Neural progenitor cell (in vitro differentiated cells): ENCODE data around the gene ZNF280A. TPM values are rescaled to one million over a fixed set of nuclear protein-coding genes. Genes with fewer than 3 reads are reported as not detected.

ENCODE experiments used
- DNase-seq: peaks from one replicate; pipeline ENCODE4 v3.0.0-alpha.2; 2016; ENCODE audit warnings: low spot score
- H2AFZ ChIP-seq: fragments of 200-600 bp; sonication (generic); replicated peaks from 2 replicates; pipeline ENCODE4 v1.6.1; 2016; ENCODE audit warnings: antibody characterized with exemption
- H3F3A ChIP-seq: fragments of 200-600 bp; sonication (generic); 2 replicates; pipeline ENCODE4 v1.6.1; 2016; ENCODE audit warnings: antibody characterized with exemption, low read depth
- H3K27ac ChIP-seq: fragments of 200-600 bp; sonication (generic); 2 replicates; pipeline ENCODE4 v1.5.1; 2016; ENCODE audit warnings: mild to moderate bottlenecking
- H3K27me3 ChIP-seq: fragments of 200-600 bp; sonication (generic); 2 replicates; pipeline ENCODE4 v1.6.1; 2016; ENCODE audit warnings: mild to moderate bottlenecking, moderate library complexity
- H3K36me3 ChIP-seq: fragments of 200-600 bp; sonication (generic); 2 replicates; pipeline ENCODE4 v1.5.1; 2016
- H3K4me1 ChIP-seq: fragments of 200-600 bp; sonication (generic); 2 replicates; pipeline ENCODE4 v1.6.1; 2016; ENCODE audit warnings: mixed run types
- H3K4me2 ChIP-seq: fragments of 200-600 bp; sonication (generic); 2 replicates; pipeline ENCODE4 v1.6.1; 2016
- H3K4me3 ChIP-seq: fragments of 200-600 bp; sonication (generic); 2 replicates; pipeline ENCODE4 v1.5.1; 2016
- H3K79me2 ChIP-seq: fragments of 200-600 bp; sonication (generic); 2 replicates; pipeline ENCODE4 v1.6.1; 2016; ENCODE audit warnings: low read depth
- H3K9ac ChIP-seq: fragments of 200-600 bp; sonication (generic); 2 replicates; pipeline ENCODE4 v1.6.1; 2016
- H3K9me3 ChIP-seq: fragments of 200-600 bp; sonication (generic); 2 replicates; pipeline ENCODE4 v1.5.1; 2016; ENCODE audit warnings: low read depth
- H4K20me1 ChIP-seq: fragments of 200-600 bp; sonication (generic); 2 replicates; pipeline ENCODE4 v1.6.1; 2016; ENCODE audit warnings: low read depth
- H3K27ac Mint-ChIP-seq: 3 replicates; pipeline ENCODE4 v1.8.0; 2021; ENCODE audit warnings: mixed read lengths
- H3K27me3 Mint-ChIP-seq: 2 replicates; pipeline ENCODE4 v1.8.0; 2022; ENCODE audit warnings: low read depth, mild to moderate bottlenecking, inconsistent platforms, moderate library complexity, mixed read lengths; ENCODE audit not compliant: insufficient read depth
- H3K36me3 Mint-ChIP-seq: 3 replicates; pipeline ENCODE4 v1.8.0; 2021; ENCODE audit warnings: mixed read lengths
- H3K4me1 Mint-ChIP-seq: 3 replicates; pipeline ENCODE4 v1.8.0; 2021; ENCODE audit warnings: mixed read lengths
- H3K4me3 Mint-ChIP-seq: 3 replicates; pipeline ENCODE4 v1.8.0; 2021; ENCODE audit warnings: mild to moderate bottlenecking, moderate library complexity, mixed read lengths
- H3K9me3 Mint-ChIP-seq: 3 replicates; pipeline ENCODE4 v1.8.0; 2020; ENCODE audit warnings: mixed read lengths
- CTCF ChIP-seq: fragments of 200-600 bp; sonication (generic); IDR thresholded peaks from 2 replicates; pipeline ENCODE4 v1.5.1; 2017; ENCODE audit warnings: antibody characterized with exemption, mild to moderate bottlenecking
- EZH2 ChIP-seq: fragments of 200-600 bp; sonication (generic); IDR thresholded peaks from 2 replicates; pipeline ENCODE4 v1.6.1; 2017; ENCODE audit warnings: antibody characterized with exemption, mild to moderate bottlenecking, moderate library complexity
- EZH2phosphoT487 ChIP-seq: fragments of 200-600 bp; sonication (generic); IDR thresholded peaks from 2 replicates; pipeline ENCODE4 v1.6.1; 2017; ENCODE audit warnings: antibody characterized with exemption
- total RNA-seq: library from RNA; depleted of rRNA; stranded (reverse); fragments of >200 nt; gene quantifications from 2 replicates; pipeline ENCODE4 v1.2.3, GENCODE V29; 2015; ENCODE audit warnings: low replicate concordance

ZNF280A gene
- total RNA-seq, 1 donor from 2014 or later = 3.7 TPM

GRCh38 chr22:22528780-22529179 is 8.7 kb upstream of the ZNF280A start:
- H3K9me3 ChIP-seq = no peaks in the 10 kb centered on the region
- H3K4me3 Mint-ChIP-seq = no peak overlapping the region
- H3K4me1 Mint-ChIP-seq = peaks cover 2% of the 10 kb centered on the region
- no peaks in the 10 kb centered on the region for H3K36me3 Mint-ChIP-seq
- no peaks in the 10 kb centered on the region for H3K27me3 Mint-ChIP-seq
- TF ChIP-seq EZH2 = no peak
- no peak for TF ChIP-seq CTCF
- no peak for TF ChIP-seq EZH2phosphoT487
- H3K27me3 ChIP-seq = peaks cover 55% of the 10 kb centered on the region
- no peaks in the 10 kb centered on the region for H3K79me2 ChIP-seq
- H3K36me3 ChIP-seq = no peaks in the 10 kb centered on the region
- no peaks in the 10 kb centered on the region for H3F3A ChIP-seq
- no peak overlapping the region for H3K27ac ChIP-seq
- H3K9ac ChIP-seq = no peak overlapping the region
- H3K4me2 ChIP-seq = no peak overlapping the region
- H3K27ac Mint-ChIP-seq = no peak overlapping the region
- H4K20me1 ChIP-seq = no peaks in the 10 kb centered on the region
- H2AFZ ChIP-seq = no peak overlapping the region
- H3K4me3 ChIP-seq = no peak overlapping the region
- H3K4me1 ChIP-seq = no peaks in the 10 kb centered on the region
- no peaks in the 10 kb centered on the region for H3K9me3 Mint-ChIP-seq
- DNase-seq = no peak

- Histone ChIP-seq H3K4me2 (no peak overlapping the region), H3K9me3 (no peaks in the 10 kb centered on the region), H3K4me1 (no peaks in the 10 kb centered on the region), H3K27me3 (peaks cover 54% of the 10 kb centered on the region), H3K4me3 (no peak overlapping the region), H3F3A (no peaks in the 10 kb centered on the region), H3K79me2 (no peaks in the 10 kb centered on the region), H3K9ac (no peak overlapping the region), H2AFZ (no peak overlapping the region), H3K36me3 (no peaks in the 10 kb centered on the region), H3K27ac (no peak overlapping the region), H4K20me1 (no peaks in the 10 kb centered on the region)
- no peak overlapping the region for H3K27ac Mint-ChIP-seq
- H3K9me3 Mint-ChIP-seq = no peaks in the 10 kb centered on the region
- no peak for DNase-seq
- H3K4me3 Mint-ChIP-seq = no peak overlapping the region
- peaks cover 2% of the 10 kb centered on the region for H3K4me1 Mint-ChIP-seq
- no peaks in the 10 kb centered on the region for H3K27me3 Mint-ChIP-seq
- TF ChIP-seq EZH2 (no peak), CTCF (no peak), EZH2phosphoT487 (no peak)
- no peaks in the 10 kb centered on the region for H3K36me3 Mint-ChIP-seq
These were observed 7.2 kb upstream of the ZNF280A start for GRCh38 chr22:22527312-22527711.

DNA sequence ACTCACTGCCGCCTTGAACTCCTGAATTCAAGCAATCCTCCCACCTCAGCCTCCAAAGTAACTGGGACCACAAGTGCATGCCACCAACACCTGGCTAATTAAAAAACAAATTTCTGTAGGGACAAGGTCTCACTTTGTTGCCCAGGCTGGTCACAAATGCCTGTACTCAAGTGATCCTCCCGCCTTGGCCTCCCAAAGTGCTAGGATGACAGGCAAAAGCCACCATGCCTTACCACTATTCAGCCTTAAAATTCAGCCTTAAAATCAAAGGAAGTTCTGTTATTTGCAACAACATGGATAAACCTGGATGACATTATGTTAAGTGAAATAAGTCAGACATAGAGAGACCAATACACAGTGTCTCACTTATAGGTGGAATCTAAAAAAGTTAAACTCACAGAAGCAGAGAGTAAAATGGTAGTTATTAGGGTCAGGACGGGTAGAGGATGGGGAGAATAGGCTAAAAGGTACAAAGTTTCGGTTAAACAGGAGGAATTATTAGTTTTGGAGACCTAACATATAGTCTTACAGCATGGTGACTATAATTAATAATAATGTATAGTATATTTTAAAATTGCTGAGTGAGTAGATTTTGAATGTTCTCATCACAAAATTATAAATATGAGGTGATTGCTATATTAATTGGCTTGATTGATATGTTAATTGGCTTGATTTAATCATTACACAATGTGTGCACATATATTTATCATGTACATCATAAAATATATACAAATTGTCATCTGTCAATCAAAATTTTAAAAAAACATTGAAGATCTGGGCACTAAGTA is 6.2 kb upstream of the ZNF280A start:
- no peaks in the 10 kb centered on the region for H3K9me3 ChIP-seq
- H3K4me1 ChIP-seq = peaks cover under 1% of the 10 kb centered on the region
- no peak overlapping the region for H3K27ac Mint-ChIP-seq
- H3F3A ChIP-seq = no peaks in the 10 kb centered on the region
- H4K20me1 ChIP-seq = no peaks in the 10 kb centered on the region
- H3K79me2 ChIP-seq = no peaks in the 10 kb centered on the region
- no peak overlapping the region for H3K4me3 ChIP-seq
- no peak overlapping the region for H3K4me3 Mint-ChIP-seq
- no peaks in the 10 kb centered on the region for H3K36me3 ChIP-seq
- H3K4me2 ChIP-seq = no peak overlapping the region
- peaks cover 46% of the 10 kb centered on the region for H3K27me3 ChIP-seq
- TF ChIP-seq EZH2phosphoT487 (no peak), CTCF (no peak), EZH2 (no peak)
- no peak overlapping the region for H2AFZ ChIP-seq
- DNase-seq = no peak
- H3K36me3 Mint-ChIP-seq = no peaks in the 10 kb centered on the region
- no peaks in the 10 kb centered on the region for H3K9me3 Mint-ChIP-seq
- no peak overlapping the region for H3K27ac ChIP-seq
- peaks cover 2% of the 10 kb centered on the region for H3K4me1 Mint-ChIP-seq
- no peaks in the 10 kb centered on the region for H3K27me3 Mint-ChIP-seq
- no peak overlapping the region for H3K9ac ChIP-seq
